Activated CD4-positive, alpha-beta T cell treated with anti-CD3 and anti-CD28 coated beads, Interleukin-2, Interleukin-6, amounts not matched to agents 100 ng/mL and 50 ng/mL, durations not matched to agents 16 hours and 8 hours (primary cell): ENCODE measurements around the gene RPUSD3.
"Not testable (repeated sequence)": the region's sequence is repeated elsewhere in the genome, so short reads cannot be mapped to it uniquely, and the experiment has no call there.

Experiments
- DNase-seq: peaks from one replicate; pipeline ENCODE4 v3.0.0-alpha.2; 2020

RPUSD3 gene

GRCh38 chr3:9843715-9844438 lies at the start of gene RPUSD3:
RPUSD3 (minus strand) TSS chr3:9844008; CDS start chr3:9843990, 18 bp downstream.
- peak; percentile 98 for DNase-seq

- DNase-seq, result no peak
These were observed 47.3 kb upstream of the RPUSD3 start for GRCh38 chr3:9891072-9891622.

- peak; percentile 93 for DNase-seq
These were observed 46.7 kb upstream of the RPUSD3 start, which contains the start of gene JAGN1 for GRCh38 chr3:9890249-9891071. JAGN1 (plus strand) TSS chr3:9890610; CDS start chr3:9890723, 113 bp downstream.

- no peak for DNase-seq
These were observed 45.6 kb upstream of the RPUSD3 start for GRCh38 chr3:9889405-9889804.

- DNase-seq, result no peak
These were observed 44.7 kb upstream of the RPUSD3 start for GRCh38 chr3:9888540-9888939.

- no peak for DNase-seq
These were observed 43.7 kb upstream of the RPUSD3 start for GRCh38 chr3:9887480-9887879.

GRCh38 chr3:9886328-9886727 lies 42.5 kb upstream of the RPUSD3 start:
- DNase-seq, result no peak

- DNase-seq, result no peak
These were observed 40.9 kb upstream of the RPUSD3 start for GRCh38 chr3:9884555-9885165.

GRCh38 chr3:9883706-9884554 lies 40.1 kb upstream of the RPUSD3 start:
- DNase-seq, result no peak

- no peak for DNase-seq
These were observed 37.6 kb upstream of the RPUSD3 start for GRCh38 chr3:9881441-9881840.

- no peak for DNase-seq
These were observed 36.2 kb upstream of the RPUSD3 start, which contains the start of gene CIDEC for GRCh38 chr3:9879830-9880549. CIDEC (minus strand) TSS chr3:9880253; CDS start chr3:9878486, 1,767 bp downstream.

- DNase-seq, result no peak
These were observed 34.9 kb upstream of the RPUSD3 start for GRCh38 chr3:9878700-9879099.

GRCh38 chr3:9876991-9877390 lies 33.2 kb upstream of the RPUSD3 start:
- DNase-seq, result no peak

GRCh38 chr3:9876255-9876654 lies 32.4 kb upstream of the RPUSD3 start:
- not testable (repeated sequence) for DNase-seq

GRCh38 chr3:9875448-9875847 lies 31.6 kb upstream of the RPUSD3 start:
- DNase-seq, result no peak

GRCh38 chr3:9872067-9872466 lies 28.3 kb upstream of the RPUSD3 start:
- not testable (repeated sequence) for DNase-seq

- DNase-seq, result no peak
These were observed 27.2 kb upstream of the RPUSD3 start for GRCh38 chr3:9870978-9871377.

- DNase-seq, result no peak
These were observed 26.1 kb upstream of the RPUSD3 start for GRCh38 chr3:9869955-9870354.

- no peak for DNase-seq
These were observed 23.3 kb upstream of the RPUSD3 start for GRCh38 chr3:9867106-9867505.

- no peak for DNase-seq
These were observed 22.8 kb upstream of the RPUSD3 start for GRCh38 chr3:9866639-9867038.

- DNase-seq, result not testable (repeated sequence)
These were observed 21.4 kb upstream of the RPUSD3 start for GRCh38 chr3:9865125-9865637.
